Measurements from ENCODE around the gene SLC7A5. TPM values are rescaled to one million over a fixed set of nuclear protein-coding genes. Genes with fewer than 3 reads are reported as not detected.
A peak's percentile ranks its signal among the peaks of the same experiment; 100 is the strongest.

Gene SLC7A5
- polyA plus RNA-seq, 1 donor from 2014 or later: 6.9 TPM

DNA sequence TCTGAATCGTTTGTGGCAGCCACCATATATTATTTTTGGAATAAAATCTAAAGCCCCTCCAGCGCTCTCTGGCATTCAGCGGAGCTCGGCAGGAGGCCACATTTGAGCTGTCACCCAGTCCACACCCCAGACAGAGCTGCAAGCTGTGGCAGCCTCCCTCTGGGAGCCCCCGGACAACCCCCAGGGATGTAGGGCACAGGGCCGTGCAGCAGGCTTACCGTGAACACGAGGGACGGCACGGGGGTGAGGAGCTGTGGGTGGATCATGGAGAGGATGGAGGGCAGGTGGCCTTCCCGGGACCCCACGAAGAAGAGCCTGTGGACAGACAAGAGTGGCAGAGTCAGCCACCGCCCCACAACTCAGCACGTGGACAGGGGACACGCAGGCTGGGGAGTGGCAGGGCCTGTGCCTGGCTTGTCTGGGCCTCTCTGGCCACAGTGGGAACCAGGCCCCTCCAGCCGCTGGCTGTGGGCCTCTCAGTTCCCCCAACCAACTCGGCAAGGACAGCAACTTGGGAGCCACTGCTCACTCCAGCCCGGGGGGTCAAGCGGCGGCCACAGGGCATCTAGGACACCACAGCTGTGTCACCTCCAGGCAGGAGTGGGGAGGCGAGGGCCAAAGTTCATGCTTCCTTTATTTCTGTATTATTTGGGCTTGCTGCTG lies 31.5 kb downstream of the SLC7A5 start:
- Mint-ChIP-seq H3K36me3 (peaks cover 1% of the 10 kb centered on the region), H3K27me3 (no peaks in the 10 kb centered on the region), H3K9me3 (no peaks in the 10 kb centered on the region), H3K4me3 (no peak overlapping the region), H3K4me1 (peaks cover under 1 to 12% (median 6%) of the 10 kb centered on the region in 3 donors), H3K27ac (peak overlapping the region in 1 of 3 donors; percentile 77)

DNA sequence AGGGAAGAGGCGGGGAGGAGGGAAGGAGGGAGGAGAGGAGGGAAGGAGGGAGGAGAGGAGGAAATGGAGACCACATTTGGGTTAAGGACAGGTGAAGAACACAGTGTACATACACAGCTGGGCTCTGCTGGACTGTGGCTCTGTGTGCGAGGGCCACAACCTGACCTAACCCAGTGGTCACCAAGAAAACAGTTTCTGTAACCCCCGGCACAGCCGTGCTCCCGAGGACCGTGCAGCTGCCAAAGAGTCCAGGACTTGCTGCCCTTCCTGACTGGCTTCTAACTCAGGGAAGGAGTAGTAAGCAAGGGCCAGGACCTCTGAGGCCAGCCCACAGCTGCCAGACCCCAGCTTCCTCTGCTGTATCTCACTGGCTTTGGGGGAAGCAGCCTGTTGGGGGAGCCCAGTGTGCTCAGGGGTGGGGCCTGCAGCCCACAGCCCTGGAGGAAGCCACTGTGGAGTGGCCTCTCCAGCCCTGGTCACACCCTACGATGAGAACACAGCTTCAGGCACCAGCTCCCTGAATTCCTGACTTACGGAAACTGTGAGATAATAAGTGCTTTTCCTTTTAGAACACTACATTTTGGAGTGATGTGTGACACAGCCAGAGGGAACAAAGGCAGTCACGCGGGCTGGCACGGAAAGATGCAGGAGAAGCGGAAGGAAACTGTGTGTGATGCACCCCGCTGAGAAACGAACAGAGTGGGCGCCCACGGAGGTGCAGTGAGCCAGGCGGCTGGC lies 32.3 kb downstream of the SLC7A5 start:
- H3K27ac Mint-ChIP-seq: peak overlapping the region in 1 of 3 donors; percentile 77
- H3K36me3 Mint-ChIP-seq: peaks cover 1% of the 10 kb centered on the region
- H3K27me3 Mint-ChIP-seq: no peaks in the 10 kb centered on the region
- H3K4me3 Mint-ChIP-seq: peak overlapping the region in 1 of 4 donors; percentile 33
- H3K4me1 Mint-ChIP-seq: peaks cover 2 to 7% (median 6%) of the 10 kb centered on the region in 3 donors
- H3K9me3 Mint-ChIP-seq: no peaks in the 10 kb centered on the region

DNA sequence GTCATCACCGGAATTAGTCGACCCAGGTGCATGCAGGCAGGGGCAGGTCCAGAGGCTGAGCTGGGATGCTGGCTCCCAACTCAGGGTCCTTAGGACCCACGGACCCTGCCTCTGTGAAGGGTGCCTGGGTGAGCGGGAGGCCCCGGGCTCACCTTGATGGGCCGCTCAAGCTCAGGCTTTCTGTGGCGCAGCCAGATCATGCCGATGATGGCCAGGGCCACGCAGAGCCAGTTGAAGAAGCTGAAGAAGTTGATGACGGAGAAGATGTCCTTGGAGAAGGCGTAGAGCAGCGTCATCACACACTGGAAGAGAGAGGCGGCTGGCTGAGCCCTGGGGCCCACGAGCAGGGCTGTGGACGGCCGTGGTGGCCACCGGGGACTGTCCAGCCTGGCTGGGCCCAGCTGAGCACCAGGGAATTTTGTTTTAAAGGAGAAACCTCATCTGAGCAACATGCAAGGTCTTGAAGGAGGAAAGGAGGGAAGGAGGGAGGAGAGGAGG lies 32.9 kb downstream of the SLC7A5 start:
- Mint-ChIP-seq H3K9me3 (no peaks in the 10 kb centered on the region), H3K4me1 (peaks cover 2 to 7% (median 6%) of the 10 kb centered on the region in 3 donors), H3K36me3 (peaks cover 1% of the 10 kb centered on the region), H3K4me3 (peak overlapping the region in 1 of 4 donors; percentile 72), H3K27me3 (no peaks in the 10 kb centered on the region), H3K27ac (no peak overlapping the region)

DNA sequence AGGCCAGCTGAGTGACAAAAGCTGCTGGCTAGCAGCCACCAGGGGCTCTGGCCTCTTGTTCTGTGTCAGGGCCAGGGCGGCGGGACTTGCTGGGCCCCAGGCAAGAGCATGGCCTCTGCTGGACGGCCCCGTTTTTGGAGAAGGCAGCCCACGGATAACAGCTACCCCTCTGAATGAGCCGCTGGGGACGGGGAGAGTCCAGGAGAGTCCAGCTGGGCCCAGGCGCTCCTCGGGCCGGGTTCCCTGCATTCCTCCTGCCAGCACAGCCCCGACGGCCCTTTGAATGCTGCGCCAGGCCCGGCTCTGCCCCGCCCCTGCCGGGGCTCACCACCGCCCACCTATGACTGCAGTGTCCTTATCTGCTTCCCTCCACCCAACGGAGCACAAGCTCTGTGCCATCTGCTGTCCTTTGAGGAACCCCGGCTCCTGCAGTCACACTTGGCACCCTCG lies 33.4 kb downstream of the SLC7A5 start:
- Mint-ChIP-seq H3K4me1 (peaks cover 2 to 7% (median 6%) of the 10 kb centered on the region in 3 donors), H3K27ac (no peak overlapping the region), H3K36me3 (peaks cover 1% of the 10 kb centered on the region), H3K4me3 (no peak overlapping the region), H3K27me3 (no peaks in the 10 kb centered on the region), H3K9me3 (no peaks in the 10 kb centered on the region)

DNA sequence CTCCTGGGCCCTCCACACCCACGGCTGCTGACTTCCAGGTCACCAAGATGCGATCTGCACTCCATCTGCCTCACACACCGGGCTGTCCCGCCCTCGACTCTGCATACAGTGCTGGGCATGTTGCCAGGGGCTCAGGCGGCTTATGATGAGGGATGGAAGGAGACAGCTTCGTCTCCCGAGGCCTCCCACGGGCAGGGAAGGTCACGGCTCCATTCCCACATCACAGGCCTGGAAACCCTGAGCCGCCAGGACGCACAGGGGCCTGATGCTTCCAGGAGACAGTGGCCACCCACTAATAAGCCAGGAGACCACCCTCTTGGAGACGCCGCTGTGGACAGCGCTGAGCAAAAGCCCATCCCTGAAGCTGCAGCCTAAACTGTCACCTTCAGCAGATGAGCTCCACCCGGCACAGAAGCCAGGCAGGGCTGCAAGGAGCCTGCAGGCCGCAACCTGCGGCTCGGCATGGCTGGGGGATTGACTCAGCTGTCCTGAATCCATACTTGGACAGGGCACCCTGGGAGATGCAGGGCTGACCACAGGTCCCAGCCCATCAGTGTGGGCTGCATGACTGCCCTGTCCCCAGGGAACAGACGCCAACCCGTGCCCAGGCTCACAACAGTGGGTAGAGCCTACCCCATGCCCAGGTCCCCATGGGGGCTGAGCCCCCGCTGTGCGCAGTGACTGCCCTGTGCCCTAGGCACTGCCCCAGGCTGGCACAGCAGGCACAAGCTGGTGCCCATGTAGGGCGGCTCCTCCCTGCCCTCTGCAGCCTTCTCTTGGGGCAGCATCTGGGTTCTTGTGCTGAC lies 34.4 kb downstream of the SLC7A5 start:
- no peaks in the 10 kb centered on the region for H3K9me3 Mint-ChIP-seq
- H3K27me3 Mint-ChIP-seq: no peaks in the 10 kb centered on the region
- peaks cover 3 to 8% (median 6%) of the 10 kb centered on the region in 3 donors for H3K4me1 Mint-ChIP-seq
- H3K27ac Mint-ChIP-seq: peak overlapping the region in 1 of 3 donors; percentile 78
- no peak overlapping the region for H3K4me3 Mint-ChIP-seq
- H3K36me3 Mint-ChIP-seq: peaks cover 1% of the 10 kb centered on the region

DNA sequence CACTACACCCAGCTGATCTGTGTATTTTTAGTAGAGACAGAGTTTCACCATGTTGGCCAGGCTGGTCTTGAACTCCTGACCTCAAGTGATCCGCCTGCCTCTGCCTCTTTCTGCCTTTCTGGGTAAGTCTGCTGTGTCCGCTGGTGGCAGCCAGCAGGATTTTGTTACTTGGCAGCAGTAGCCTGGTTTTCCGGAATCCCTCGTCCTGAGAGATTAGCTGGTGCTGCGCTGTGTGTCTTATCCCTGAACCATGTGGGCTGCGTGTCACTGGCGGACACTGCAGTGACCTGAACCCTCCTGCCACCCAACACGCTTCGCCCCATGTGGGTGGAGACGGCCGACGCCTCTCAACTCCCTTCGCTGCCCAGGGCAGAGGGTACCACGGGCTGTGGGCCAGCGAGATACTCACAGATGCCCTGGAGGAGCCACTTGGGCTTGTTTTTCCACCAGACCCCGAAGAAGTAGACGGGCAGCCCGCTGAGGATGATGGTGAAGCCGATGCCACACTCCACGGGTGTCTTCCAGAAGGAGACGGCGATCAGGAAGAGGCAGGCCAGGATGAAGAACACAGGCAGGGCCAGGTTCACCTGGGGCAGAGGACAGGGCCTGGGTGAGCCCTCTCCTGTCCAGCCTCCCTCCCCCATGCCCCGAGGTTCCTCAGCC lies 35.2 kb downstream of the SLC7A5 start:
- H3K36me3 Mint-ChIP-seq: peaks cover 1% of the 10 kb centered on the region
- no peaks in the 10 kb centered on the region for H3K27me3 Mint-ChIP-seq
- peaks cover 3 to 8% (median 6%) of the 10 kb centered on the region in 3 donors for H3K4me1 Mint-ChIP-seq
- H3K27ac Mint-ChIP-seq: peak overlapping the region in 1 of 3 donors; percentile 78
- H3K4me3 Mint-ChIP-seq: no peak overlapping the region
- H3K9me3 Mint-ChIP-seq: no peaks in the 10 kb centered on the region

DNA sequence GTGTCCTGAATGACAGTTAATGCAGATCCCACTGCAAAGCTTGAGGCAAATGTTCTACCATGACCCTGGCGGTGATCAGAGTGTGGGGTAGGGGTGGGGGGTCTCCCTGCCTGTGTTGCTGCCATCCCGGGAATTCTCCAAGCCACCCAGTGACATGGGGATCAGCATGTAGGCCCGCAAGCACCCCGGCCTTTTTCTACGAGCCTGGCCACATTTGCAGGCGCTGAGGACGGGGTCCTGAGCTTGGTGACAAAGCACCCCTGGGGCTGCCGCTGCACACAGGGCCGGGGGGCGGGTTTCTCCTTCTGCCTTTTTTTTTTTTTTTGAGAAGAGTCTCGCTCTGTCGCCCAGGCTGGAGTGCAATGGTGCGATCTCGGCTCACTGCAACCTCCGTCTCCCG lies 35.8 kb downstream of the SLC7A5 start:
- H3K27ac Mint-ChIP-seq: peak overlapping the region in 1 of 3 donors; percentile 92

DNA sequence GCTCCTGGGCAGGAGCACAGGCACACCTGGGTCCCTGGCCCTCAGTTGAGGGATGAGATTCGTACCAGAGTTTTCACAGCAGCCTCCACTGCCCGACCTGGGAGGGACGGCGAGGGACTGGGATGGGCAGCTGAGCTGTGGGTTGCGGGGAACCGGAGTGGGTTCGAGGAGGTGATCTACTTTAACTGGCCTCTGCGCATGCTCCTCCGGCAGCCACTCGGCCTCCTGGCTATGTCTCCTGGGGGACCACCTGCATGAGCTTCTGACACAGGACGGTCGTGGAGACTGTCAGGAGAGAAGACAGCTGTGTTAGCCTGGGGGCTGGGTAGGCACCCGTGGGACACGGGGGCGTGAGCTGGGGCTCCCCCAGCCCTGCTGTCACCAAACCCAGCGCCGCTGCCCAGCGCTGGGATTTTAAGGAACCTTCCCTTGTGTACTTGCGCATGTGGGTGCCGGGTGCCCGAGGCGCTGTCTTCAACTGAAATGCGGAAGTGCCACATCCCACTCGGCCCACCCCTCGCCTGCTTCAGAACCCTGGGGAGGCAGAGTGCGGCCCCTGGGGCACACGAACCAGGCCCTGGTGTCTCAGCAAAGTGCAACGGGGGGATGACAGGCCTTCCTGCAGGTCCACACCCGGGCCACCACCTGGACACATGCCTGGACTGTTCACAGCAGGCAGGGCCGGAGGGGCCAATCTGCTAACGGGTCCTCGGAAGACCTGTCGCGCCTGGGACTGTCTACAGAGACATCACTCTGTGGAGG lies 36.4 kb downstream of the SLC7A5 start:
- no peaks in the 10 kb centered on the region for H3K27me3 Mint-ChIP-seq
- peak overlapping the region; percentile 23 to 92 (median 78) for H3K27ac Mint-ChIP-seq
- no peaks in the 10 kb centered on the region for H3K36me3 Mint-ChIP-seq
- H3K4me3 Mint-ChIP-seq: peak overlapping the region; percentile 35 to 82 (median 66)
- H3K4me1 Mint-ChIP-seq: peaks cover 4 to 11% (median 6%) of the 10 kb centered on the region in 3 donors
- no peaks in the 10 kb centered on the region for H3K9me3 Mint-ChIP-seq

More for the DNA sequence above, 35.8 kb downstream of the SLC7A5 start:
- Mint-ChIP-seq H3K27me3 (no peaks in the 10 kb centered on the region), H3K4me3 (peak overlapping the region in 3 of 4 donors; percentile 35 to 82 (median 80)), H3K4me1 (peaks cover 3 to 11% (median 6%) of the 10 kb centered on the region in 3 donors), H3K36me3 (peaks cover 1% of the 10 kb centered on the region), H3K9me3 (no peaks in the 10 kb centered on the region)

DNA sequence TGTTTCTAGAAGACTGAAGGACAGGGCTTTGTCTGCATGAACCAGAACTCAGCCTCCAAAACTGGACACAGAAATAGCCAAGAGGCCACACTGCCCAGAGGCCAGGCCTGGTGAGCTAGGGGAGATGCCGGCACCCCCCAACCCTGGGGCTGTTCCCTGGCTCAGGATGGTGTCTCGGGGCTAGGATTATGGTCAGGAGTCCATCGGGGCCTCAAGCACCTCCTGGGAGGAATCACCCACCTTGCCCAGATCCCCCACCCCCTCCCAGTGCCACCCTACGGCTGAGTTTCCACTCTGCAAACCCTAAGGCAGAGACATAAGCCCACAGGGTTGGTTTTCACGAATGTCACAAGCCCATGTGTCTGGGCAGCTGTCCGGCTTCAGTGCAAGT lies 37.2 kb downstream of the SLC7A5 start:
- Mint-ChIP-seq H3K4me3 (no peak overlapping the region), H3K4me1 (peaks cover 4 to 11% (median 6%) of the 10 kb centered on the region in 3 donors), H3K9me3 (no peaks in the 10 kb centered on the region), H3K27me3 (no peaks in the 10 kb centered on the region), H3K27ac (peak overlapping the region in 2 of 3 donors; percentile 78 to 92), H3K36me3 (no peaks in the 10 kb centered on the region)

DNA sequence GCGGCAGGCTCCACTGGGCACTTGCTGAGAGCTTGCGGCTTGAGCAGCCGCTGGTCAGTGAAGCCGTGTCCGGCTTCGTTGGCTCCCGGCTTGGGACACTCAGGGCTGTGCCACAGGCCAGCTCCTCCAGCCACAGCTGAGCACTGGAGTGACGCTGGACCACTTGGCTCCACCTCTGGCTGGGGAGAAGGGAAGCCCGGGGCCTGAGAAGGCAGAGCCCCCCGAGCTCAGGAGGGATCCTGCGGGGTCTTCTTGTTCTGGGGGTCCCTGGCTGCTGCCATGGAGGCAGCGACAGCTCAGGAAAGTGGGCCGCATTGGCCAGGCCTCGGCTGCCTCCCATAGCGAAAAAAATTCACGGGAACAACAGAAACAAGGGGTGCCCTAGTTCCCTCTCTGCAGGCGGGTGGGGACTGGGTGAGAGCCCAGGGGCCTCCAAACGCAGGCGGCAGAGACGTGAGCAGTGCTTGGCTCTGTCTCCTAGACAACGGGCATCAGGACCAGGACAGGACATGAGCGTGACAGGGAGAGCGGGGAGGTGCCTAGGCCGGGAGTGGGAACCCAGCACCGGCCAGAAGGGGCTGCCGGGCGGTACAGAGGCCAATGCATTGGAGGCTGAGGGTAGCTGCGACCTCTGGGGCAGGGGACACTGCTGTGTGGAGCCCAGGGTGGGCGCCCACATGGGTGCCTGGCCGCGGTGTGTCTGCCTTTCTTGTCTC lies 37.7 kb downstream of the SLC7A5 start:
- peaks cover 4 to 11% (median 6%) of the 10 kb centered on the region in 3 donors for H3K4me1 Mint-ChIP-seq
- H3K27me3 Mint-ChIP-seq: no peaks in the 10 kb centered on the region
- H3K9me3 Mint-ChIP-seq: no peaks in the 10 kb centered on the region
- no peaks in the 10 kb centered on the region for H3K36me3 Mint-ChIP-seq
- peak overlapping the region in 1 of 3 donors; percentile 78 for H3K27ac Mint-ChIP-seq
- peak overlapping the region in 1 of 4 donors; percentile 17 for H3K4me3 Mint-ChIP-seq

DNA sequence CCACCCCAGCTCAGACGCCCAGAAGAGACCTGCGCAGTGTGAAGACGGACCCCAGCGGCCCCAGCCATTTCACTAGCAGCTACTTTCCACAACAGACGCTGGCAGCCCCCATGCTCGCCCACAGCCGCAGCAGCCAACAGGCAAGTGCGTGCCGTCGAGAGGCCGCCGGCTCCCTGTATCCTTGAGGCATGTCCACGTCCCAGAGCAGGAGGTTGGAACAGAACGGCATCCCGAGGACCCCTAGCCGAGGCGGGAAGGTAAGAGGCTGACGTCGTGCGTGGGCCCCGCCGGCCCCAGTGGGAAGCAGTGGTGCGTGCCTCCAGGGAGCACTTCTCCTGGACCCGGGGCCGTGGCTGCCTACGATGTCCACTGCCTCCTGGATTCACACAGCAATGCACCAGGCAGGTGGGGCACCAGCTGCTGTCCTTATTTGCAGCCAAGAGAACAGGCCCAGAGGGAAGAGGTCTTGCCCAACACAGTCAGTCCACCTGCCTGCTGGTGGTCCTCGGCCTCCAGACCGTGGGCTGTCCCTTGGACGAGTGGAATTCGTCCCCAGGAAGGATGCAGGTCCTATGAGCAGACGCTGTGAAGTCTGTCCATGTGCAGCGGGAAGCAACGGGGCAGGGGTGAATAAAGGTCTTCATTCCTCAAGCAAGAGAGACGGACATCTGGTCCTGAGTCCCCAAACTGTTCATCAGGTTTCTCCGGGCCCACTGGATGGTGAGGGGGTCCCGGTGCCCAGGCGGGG lies 38.5 kb downstream of the SLC7A5 start:
- Mint-ChIP-seq H3K9me3 (no peaks in the 10 kb centered on the region), H3K4me1 (peaks cover 4 to 11% (median 6%) of the 10 kb centered on the region in 3 donors), H3K27ac (no peak overlapping the region), H3K27me3 (no peaks in the 10 kb centered on the region), H3K36me3 (no peaks in the 10 kb centered on the region), H3K4me3 (peak overlapping the region in 1 of 4 donors; percentile 78)

DNA sequence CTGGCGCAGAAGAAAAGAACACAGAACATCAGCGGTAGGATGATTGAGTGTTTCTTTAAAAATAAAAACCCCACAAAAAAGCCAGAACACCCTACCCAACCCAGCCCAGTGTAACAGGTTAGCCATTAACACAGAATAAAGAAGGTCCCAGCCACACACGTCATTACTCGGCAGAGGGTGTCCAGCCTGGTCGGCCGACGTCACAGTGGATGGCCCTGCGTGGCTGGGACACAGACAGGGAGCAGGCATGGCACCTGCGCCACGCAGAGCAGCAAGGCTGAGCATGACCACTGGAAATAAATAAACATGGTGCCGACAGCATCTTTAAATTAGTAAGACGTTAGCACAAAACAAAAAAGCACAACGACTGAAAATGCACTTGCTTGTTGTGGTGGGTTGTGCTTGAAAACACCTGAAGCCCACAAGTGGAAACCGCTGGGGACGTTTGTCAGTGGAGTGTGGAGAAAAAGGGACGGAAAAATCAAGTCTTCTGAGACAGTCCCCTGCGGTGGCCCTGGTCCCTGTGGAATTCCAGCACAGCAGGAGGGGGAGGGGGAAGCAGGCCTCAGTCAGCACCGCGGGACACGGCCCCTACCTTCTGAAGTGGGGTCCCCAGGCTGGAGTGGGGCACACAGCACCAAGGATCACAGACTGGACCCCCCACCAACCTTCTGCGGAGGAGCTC lies 39.2 kb downstream of the SLC7A5 start:
- Mint-ChIP-seq H3K27ac (peak overlapping the region in 2 of 3 donors; percentile 50 to 60), H3K27me3 (no peaks in the 10 kb centered on the region), H3K9me3 (no peaks in the 10 kb centered on the region), H3K4me1 (peaks cover 4 to 11% (median 6%) of the 10 kb centered on the region in 3 donors), H3K4me3 (peak overlapping the region in 1 of 4 donors; percentile 26), H3K36me3 (no peaks in the 10 kb centered on the region)

Measured in IgD-negative memory B cell (primary cell).